ENCODE data around the gene UBFD1.

DNA sequence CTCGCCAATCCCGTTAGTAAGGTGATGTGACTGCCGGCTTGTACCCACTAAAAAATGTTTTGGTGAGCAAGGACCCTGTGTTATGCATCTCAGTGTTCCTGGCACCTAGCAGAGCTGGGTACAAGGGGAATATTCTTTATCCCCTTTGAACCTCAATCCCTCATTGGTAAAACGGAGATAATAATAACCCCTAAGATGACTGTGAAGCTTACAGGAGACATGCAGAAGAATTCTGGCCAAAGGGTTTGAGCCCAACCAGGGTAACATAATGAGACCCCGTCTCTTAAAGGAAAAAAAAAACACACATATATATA lies 48.1 kb upstream of the UBFD1 start:
- TF ChIP-seq POLR2A (IDR thresholded peaks at IDR 0.05): no peak
- TF ChIP-seq, protein P1, sequence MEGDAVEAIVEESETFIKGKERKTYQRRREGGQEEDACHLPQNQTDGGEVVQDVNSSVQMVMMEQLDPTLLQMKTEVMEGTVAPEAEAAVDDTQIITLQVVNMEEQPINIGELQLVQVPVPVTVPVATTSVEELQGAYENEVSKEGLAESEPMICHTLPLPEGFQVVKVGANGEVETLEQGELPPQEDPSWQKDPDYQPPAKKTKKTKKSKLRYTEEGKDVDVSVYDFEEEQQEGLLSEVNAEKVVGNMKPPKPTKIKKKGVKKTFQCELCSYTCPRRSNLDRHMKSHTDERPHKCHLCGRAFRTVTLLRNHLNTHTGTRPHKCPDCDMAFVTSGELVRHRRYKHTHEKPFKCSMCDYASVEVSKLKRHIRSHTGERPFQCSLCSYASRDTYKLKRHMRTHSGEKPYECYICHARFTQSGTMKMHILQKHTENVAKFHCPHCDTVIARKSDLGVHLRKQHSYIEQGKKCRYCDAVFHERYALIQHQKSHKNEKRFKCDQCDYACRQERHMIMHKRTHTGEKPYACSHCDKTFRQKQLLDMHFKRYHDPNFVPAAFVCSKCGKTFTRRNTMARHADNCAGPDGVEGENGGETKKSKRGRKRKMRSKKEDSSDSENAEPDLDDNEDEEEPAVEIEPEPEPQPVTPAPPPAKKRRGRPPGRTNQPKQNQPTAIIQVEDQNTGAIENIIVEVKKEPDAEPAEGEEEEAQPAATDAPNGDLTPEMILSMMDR (IDR thresholded peaks at IDR 0.05): no peak
